ENCODE data around the gene PLEKHN1. TPM values are rescaled to one million over a fixed set of nuclear protein-coding genes. Genes with fewer than 3 reads are reported as not detected.
A peak's percentile ranks its signal among the peaks of the same experiment; 100 is the strongest.

The PLEKHN1 gene
- total and polyA plus RNA-seq, 2 donors (not counting 3 experiments of a cell fraction or from before 2014, with no cell fraction given): 0.29 to 0.88 TPM

- peak within 1 kb of the TSS; percentile 76 for H3K9ac ChIP-seq (replicated peaks; ENCODE audit: extremely low read depth, insufficient read depth, low read length)
- H3K4me1 ChIP-seq (ENCODE audit: control insufficient read depth, extremely low read depth, insufficient read depth, low read length): peaks cover 5% of the 10 kb centered on the region
- H2AFZ ChIP-seq (ENCODE audit: low read depth, low read length): peak within 1 kb of the TSS; percentile 83
- dilution Hi-C loops (cut with MboI; ENCODE audit: extremely low pct_ligation_motif_present, low sequenced_read_pairs): no loop called here
- no peaks in the 10 kb centered on the region for H3K27me3 ChIP-seq (ENCODE audit: control insufficient read depth in 2 of 2, insufficient read depth in 2 of 2, low read length in 2 of 2)
- ChIA-PET CTCF (interaction anchor here (0.8 to 1.4 kb wide), 7 partner anchors 15 to 105 kb away, joined by 3 to 6 read pairs (median 3); no protein-coding TSS in a partner anchor), POLR2A (no interaction called here)
- H3K9me1 ChIP-seq (replicated peaks; ENCODE audit: control insufficient read depth, extremely low read depth, insufficient read depth, low read length): no peaks in the 10 kb centered on the region
- peak within 1 kb of the TSS; percentile 74 for H3K4me2 ChIP-seq (ENCODE audit: insufficient read depth, low read length)
- intact Hi-C loops (cut with micrococcal nuclease): loop anchor here (1.0 to 5.0 kb wide), 2 partner anchors 37 to 110 kb away; partner anchors contain the start of gene SAMD11
- peaks cover 18% of the 10 kb centered on the region for H3K79me2 ChIP-seq (ENCODE audit: control insufficient read depth, insufficient read depth, low read length)
- H3K9me3 ChIP-seq (replicated peaks; ENCODE audit: control insufficient read depth, insufficient read depth, low read length): no peaks in the 10 kb centered on the region
- peak within 1 kb of the TSS; percentile 81 to 97 (median 85) for H3K4me3 ChIP-seq (replicated peaks in 1 of 3; ENCODE audit: insufficient read depth in 1 of 3, low read depth in 1 of 3, low read length in 3 of 3)
- H3K27ac ChIP-seq (ENCODE audit: insufficient read depth, low read depth, low read length): peak within 1 kb of the TSS; percentile 14
- TF ChIP-seq MYC (IDR thresholded peaks at IDR 0.05; ENCODE audit: low read depth, low read length) (peak; percentile 83), POLR2AphosphoS5 (IDR thresholded peaks at IDR 0.05; ENCODE audit: insufficient read depth, low read depth, low read length) (peak; percentile 90), POLR2A (IDR thresholded peaks at IDR 0.05; ENCODE audit: low read depth, low read length) (peak; percentile 74), JUN (IDR thresholded peaks at IDR 0.05; ENCODE audit: borderline replicate concordance, insufficient read depth, insufficient read length, low read depth) (no peak), EZH2 (IDR thresholded peaks at IDR 0.05; ENCODE audit: borderline replicate concordance, low read depth, low read length, severe bottlenecking) (no peak), MAX (IDR thresholded peaks at IDR 0.05; ENCODE audit: insufficient read depth, insufficient read length) (peak; percentile 37)
- peaks cover 0 to 24% of the 10 kb centered on the region in 2 experiments for H3K36me3 ChIP-seq (ENCODE audit: control insufficient read depth in 2 of 2, extremely low read depth in 1 of 2, insufficient read depth in 2 of 2, low read length in 2 of 2)
- FAIRE-seq: peak; percentile 85
- H4K20me1 ChIP-seq (replicated peaks; ENCODE audit: control insufficient read depth, extremely low read depth, insufficient read depth, low read length): no peaks in the 10 kb centered on the region
- TSS peak; percentile 87 for BruUV-seq (replicated peaks)
- peak; percentile 82 for DNase-seq (ENCODE audit: low read depth, low spot score)
These were observed 7.2 kb upstream of the PLEKHN1 start, which contains the start of gene NOC2L for GRCh38 chr1:958823-959730. NOC2L (minus strand) TSS chr1:959256; CDS start chr1:959240, 16 bp downstream.

Measured in endothelial cell of umbilical vein (primary cell).